Measurements from ENCODE around the gene CDA.

Gene CDA

GRCh38 chr1:20648946-20649345 is 60.0 kb downstream of the CDA start:
- WGBS, 2 experiments (ENCODE audit: insufficient coverage in 2 of 2) = 92 to 97% methylated on average over 15 of the region's 15 CpGs
- H3K4me3 ChIP-seq (ENCODE audit: extremely low read depth, insufficient read depth, low read length, poor library complexity, severe bottlenecking) = no peak overlapping the region
- H3K9me3 ChIP-seq (ENCODE audit: control insufficient read depth, low read length) = no peaks in the 10 kb centered on the region
- no peaks in the 10 kb centered on the region for H3K4me1 ChIP-seq (ENCODE audit: control insufficient read depth, insufficient read depth, low read length, poor library complexity, severe bottlenecking)
- peaks cover 69% of the 10 kb centered on the region for H3K36me3 ChIP-seq (ENCODE audit: control insufficient read depth, insufficient read depth, low read length)
- no peak overlapping the region for H3K27ac ChIP-seq (ENCODE audit: low read depth, low read length, severe bottlenecking)

DNA sequence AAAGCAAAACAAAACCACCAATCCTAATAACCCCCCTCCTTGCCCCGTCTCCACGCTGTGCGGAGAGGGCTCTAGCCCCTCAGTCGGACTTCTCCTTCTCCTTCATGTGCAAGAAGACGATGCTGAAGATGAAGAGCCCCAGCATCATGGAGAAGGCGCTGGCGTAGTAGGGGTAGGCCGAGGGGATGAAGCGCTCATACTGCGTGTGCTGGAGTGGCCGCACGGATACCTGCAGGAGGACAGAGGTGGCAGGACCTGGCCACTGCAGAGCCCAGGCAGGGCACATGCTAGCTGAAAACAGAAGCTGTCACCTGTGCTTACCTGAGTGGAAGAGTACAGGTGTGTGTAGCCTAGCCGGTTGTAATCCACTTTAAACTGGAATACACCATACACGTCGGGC is 63.4 kb downstream of the CDA start:
- H3K27ac ChIP-seq (ENCODE audit: low read depth, low read length, severe bottlenecking) = no peak overlapping the region
- 94 to 98% methylated on average over 8 to 15 of the region's 15 CpGs for WGBS, 2 experiments (ENCODE audit: insufficient coverage in 2 of 2)
- H3K4me3 ChIP-seq (ENCODE audit: extremely low read depth, insufficient read depth, low read length, poor library complexity, severe bottlenecking) = no peak overlapping the region
- peaks cover 89% of the 10 kb centered on the region for H3K36me3 ChIP-seq (ENCODE audit: control insufficient read depth, insufficient read depth, low read length)
- no peaks in the 10 kb centered on the region for H3K9me3 ChIP-seq (ENCODE audit: control insufficient read depth, low read length)
- H3K4me1 ChIP-seq (ENCODE audit: control insufficient read depth, insufficient read depth, low read length, poor library complexity, severe bottlenecking) = no peaks in the 10 kb centered on the region

DNA sequence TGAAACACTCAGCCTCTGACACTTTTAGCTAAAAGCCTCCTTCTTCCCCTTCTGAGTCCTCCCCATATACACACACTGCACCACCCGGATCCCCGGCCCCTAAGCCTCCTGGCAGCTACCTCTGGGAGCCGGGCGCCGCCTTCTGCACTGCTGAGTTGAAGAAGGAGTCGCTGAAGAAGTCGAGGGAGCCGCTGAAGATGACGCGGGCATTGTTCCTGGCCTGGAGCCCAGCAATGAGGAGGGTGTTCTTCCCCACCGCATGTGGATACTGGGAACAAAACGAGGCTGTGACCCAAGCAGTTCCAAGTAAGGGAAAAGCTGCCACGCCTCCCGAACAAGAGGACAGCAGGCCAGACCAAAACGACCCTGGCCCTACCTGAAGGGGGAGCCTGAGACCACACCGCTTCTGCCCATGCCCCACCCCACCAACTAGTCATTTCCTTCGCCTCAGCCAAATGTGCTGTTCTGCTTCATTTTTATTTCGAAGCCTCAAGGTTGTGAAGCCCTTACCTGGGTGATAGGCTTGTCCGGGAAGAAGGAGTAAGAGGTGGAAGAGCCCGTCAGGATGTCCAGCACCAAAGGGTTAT is 65.3 kb downstream of the CDA start:
- Histone ChIP-seq H3K9me3 (ENCODE audit: control insufficient read depth, low read length) (no peaks in the 10 kb centered on the region), H3K4me3 (ENCODE audit: extremely low read depth, insufficient read depth, low read length, poor library complexity, severe bottlenecking) (no peak overlapping the region), H3K4me1 (ENCODE audit: control insufficient read depth, insufficient read depth, low read length, poor library complexity, severe bottlenecking) (no peaks in the 10 kb centered on the region), H3K36me3 (ENCODE audit: control insufficient read depth, insufficient read depth, low read length) (peaks cover 94% of the 10 kb centered on the region), H3K27ac (ENCODE audit: low read depth, low read length, severe bottlenecking) (no peak overlapping the region)
- WGBS, 2 experiments (ENCODE audit: insufficient coverage in 2 of 2) = 86 to 88% methylated on average over 15 to 16 of the region's 20 CpGs

DNA sequence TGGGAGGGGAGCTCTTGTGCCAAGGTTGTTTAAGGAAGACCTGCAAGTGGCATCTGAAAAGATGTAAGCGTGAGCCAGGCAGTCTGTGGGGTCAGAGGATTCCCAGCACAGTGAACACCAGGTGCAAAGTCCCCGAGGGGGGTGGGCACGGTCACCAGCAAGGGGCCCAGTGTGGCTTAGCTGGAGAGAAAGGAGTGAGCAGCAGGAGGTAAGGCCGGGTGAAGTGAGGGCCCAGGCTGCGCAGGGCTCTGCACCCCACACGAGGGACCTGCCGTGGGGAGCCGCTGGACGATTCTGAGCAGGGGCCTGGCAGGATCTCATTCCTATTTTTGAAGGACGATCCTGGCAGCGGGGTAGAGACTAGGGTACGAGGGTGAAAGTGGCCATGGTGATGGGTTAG is 68.1 kb downstream of the CDA start:
- 96 to 98% methylated on average over 12 of the region's 12 CpGs for WGBS, 2 experiments (ENCODE audit: insufficient coverage in 2 of 2)
- Histone ChIP-seq H3K27ac (ENCODE audit: low read depth, low read length, severe bottlenecking) (no peak overlapping the region), H3K4me3 (ENCODE audit: extremely low read depth, insufficient read depth, low read length, poor library complexity, severe bottlenecking) (no peak overlapping the region), H3K4me1 (ENCODE audit: control insufficient read depth, insufficient read depth, low read length, poor library complexity, severe bottlenecking) (peaks cover 11% of the 10 kb centered on the region), H3K9me3 (ENCODE audit: control insufficient read depth, low read length) (no peaks in the 10 kb centered on the region), H3K36me3 (ENCODE audit: control insufficient read depth, insufficient read depth, low read length) (peaks cover 79% of the 10 kb centered on the region)

- 96 to 97% methylated on average over 5 to 7 of the region's 16 CpGs for WGBS, 2 experiments (ENCODE audit: insufficient coverage in 2 of 2)
- H3K9me3 ChIP-seq (ENCODE audit: control insufficient read depth, low read length) = no peaks in the 10 kb centered on the region
- H3K27ac ChIP-seq (ENCODE audit: low read depth, low read length, severe bottlenecking) = no peak overlapping the region
- peaks cover 65% of the 10 kb centered on the region for H3K36me3 ChIP-seq (ENCODE audit: control insufficient read depth, insufficient read depth, low read length)
- no peak overlapping the region for H3K4me3 ChIP-seq (ENCODE audit: extremely low read depth, insufficient read depth, low read length, poor library complexity, severe bottlenecking)
- H3K4me1 ChIP-seq (ENCODE audit: control insufficient read depth, insufficient read depth, low read length, poor library complexity, severe bottlenecking) = peaks cover 11% of the 10 kb centered on the region
Measured at GRCh38 chr1:20658166-20658915, 69.4 kb downstream of the CDA start.

DNA sequence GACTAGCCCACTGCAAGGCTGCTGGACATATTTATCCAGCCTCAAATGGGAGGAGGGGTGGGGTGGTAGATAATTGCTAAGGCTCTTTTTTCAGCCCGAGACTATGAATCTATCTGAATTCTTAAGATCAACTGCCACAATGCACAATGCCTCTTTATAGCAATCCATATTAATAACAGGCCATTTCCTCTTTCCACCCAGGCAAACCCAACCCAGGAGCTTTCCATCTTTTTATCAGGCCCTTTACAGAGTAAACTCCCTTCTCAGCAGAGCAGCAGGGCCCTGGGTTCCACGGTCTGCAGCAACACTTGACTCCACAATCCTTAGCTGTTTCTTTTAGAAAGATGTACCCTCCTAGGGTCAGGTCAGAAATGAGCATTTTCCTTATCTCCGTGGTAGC is 71.5 kb downstream of the CDA start:
- Histone ChIP-seq H3K36me3 (ENCODE audit: control insufficient read depth, insufficient read depth, low read length) (peaks cover 45% of the 10 kb centered on the region), H3K4me1 (ENCODE audit: control insufficient read depth, insufficient read depth, low read length, poor library complexity, severe bottlenecking) (peaks cover 11% of the 10 kb centered on the region), H3K27ac (ENCODE audit: low read depth, low read length, severe bottlenecking) (no peak overlapping the region), H3K9me3 (ENCODE audit: control insufficient read depth, low read length) (no peaks in the 10 kb centered on the region), H3K4me3 (ENCODE audit: extremely low read depth, insufficient read depth, low read length, poor library complexity, severe bottlenecking) (peak overlapping the region; percentile 95)
- WGBS, 2 experiments (ENCODE audit: insufficient coverage in 2 of 2) = 6 to 14% methylated on average over 1 to 2 of the region's 3 CpGs

- H3K36me3 ChIP-seq (ENCODE audit: control insufficient read depth, insufficient read depth, low read length) = peaks cover 41% of the 10 kb centered on the region
- no peak overlapping the region for H3K27ac ChIP-seq (ENCODE audit: low read depth, low read length, severe bottlenecking)
- no peaks in the 10 kb centered on the region for H3K9me3 ChIP-seq (ENCODE audit: control insufficient read depth, low read length)
- peaks cover 11% of the 10 kb centered on the region for H3K4me1 ChIP-seq (ENCODE audit: control insufficient read depth, insufficient read depth, low read length, poor library complexity, severe bottlenecking)
- peak overlapping the region; percentile 95 for H3K4me3 ChIP-seq (ENCODE audit: extremely low read depth, insufficient read depth, low read length, poor library complexity, severe bottlenecking)
- 0 to 2% methylated on average over 16 to 20 of the region's 20 CpGs for WGBS, 2 experiments (ENCODE audit: insufficient coverage in 2 of 2)
Measured at GRCh38 chr1:20660847-20661206, 71.9 kb downstream of the CDA start.

- Histone ChIP-seq H3K27ac (ENCODE audit: low read depth, low read length, severe bottlenecking) (peak within 1 kb of the TSS; percentile 57), H3K4me3 (ENCODE audit: extremely low read depth, insufficient read depth, low read length, poor library complexity, severe bottlenecking) (peak within 1 kb of the TSS; percentile 95), H3K4me1 (ENCODE audit: control insufficient read depth, insufficient read depth, low read length, poor library complexity, severe bottlenecking) (peaks cover 15% of the 10 kb centered on the region), H3K36me3 (ENCODE audit: control insufficient read depth, insufficient read depth, low read length) (peaks cover 34% of the 10 kb centered on the region), H3K9me3 (ENCODE audit: control insufficient read depth, low read length) (no peaks in the 10 kb centered on the region)
- WGBS, 2 experiments (ENCODE audit: insufficient coverage in 2 of 2) = 3 to 5% methylated on average over 42 to 51 of the region's 58 CpGs
Measured at GRCh38 chr1:20661207-20662109, 72.6 kb downstream of the CDA start, which contains the start of gene DDOST. Gene DDOST (minus strand): TSS chr1:20661369. CDS start chr1:20661350, 19 bp downstream.

DNA sequence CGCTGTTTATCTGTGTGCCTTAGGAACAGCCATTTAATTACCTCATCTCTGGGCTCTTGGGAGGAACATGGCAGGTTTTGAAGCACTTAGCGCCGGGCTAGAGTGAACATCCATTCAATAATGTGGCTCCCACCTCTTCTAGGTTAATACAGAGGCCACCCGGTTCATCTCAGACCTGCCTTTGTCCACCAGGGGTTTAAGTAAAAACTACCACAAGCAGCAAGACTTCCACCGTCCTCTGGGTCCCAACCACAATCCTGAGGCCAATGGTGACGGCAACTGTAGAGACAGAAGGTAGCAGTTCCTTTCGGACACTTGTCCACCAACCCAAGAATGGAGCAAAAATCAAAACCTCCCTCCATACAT is 73.2 kb downstream of the CDA start:
- H3K36me3 ChIP-seq (ENCODE audit: control insufficient read depth, insufficient read depth, low read length) = peaks cover 28% of the 10 kb centered on the region
- WGBS, 2 experiments (ENCODE audit: insufficient coverage in 2 of 2) = 81 to 83% methylated on average over 5 of the region's 7 CpGs
- peak overlapping the region; percentile 95 for H3K4me3 ChIP-seq (ENCODE audit: extremely low read depth, insufficient read depth, low read length, poor library complexity, severe bottlenecking)
- no peaks in the 10 kb centered on the region for H3K9me3 ChIP-seq (ENCODE audit: control insufficient read depth, low read length)
- H3K4me1 ChIP-seq (ENCODE audit: control insufficient read depth, insufficient read depth, low read length, poor library complexity, severe bottlenecking) = peaks cover 15% of the 10 kb centered on the region
- H3K27ac ChIP-seq (ENCODE audit: low read depth, low read length, severe bottlenecking) = peak overlapping the region; percentile 57

DNA sequence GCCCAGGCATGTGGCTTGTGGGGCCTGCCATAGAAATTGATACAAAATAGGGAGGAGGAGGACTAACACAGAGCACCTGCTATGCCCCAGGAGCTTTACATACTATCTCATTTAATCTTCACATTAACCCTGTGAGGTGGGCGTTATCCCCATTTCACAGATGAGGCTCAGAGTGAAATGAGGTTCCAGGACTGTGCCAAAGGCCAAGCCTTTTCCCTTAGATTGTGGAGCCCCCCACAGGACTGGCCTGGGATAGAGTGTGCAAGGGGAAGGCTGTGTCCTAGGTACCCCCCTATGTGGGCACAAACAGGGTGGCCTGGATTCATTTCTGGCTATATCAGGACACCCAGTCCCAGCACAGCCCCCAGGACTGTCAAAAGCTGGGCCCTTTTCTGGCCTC is 74.5 kb downstream of the CDA start:
- no CpG with 5 or more reads among the region's 1 CpG for WGBS, 2 experiments (ENCODE audit: insufficient coverage in 2 of 2)
- Histone ChIP-seq H3K4me3 (ENCODE audit: extremely low read depth, insufficient read depth, low read length, poor library complexity, severe bottlenecking) (no peak overlapping the region), H3K36me3 (ENCODE audit: control insufficient read depth, insufficient read depth, low read length) (peaks cover 15% of the 10 kb centered on the region), H3K27ac (ENCODE audit: low read depth, low read length, severe bottlenecking) (no peak overlapping the region), H3K4me1 (ENCODE audit: control insufficient read depth, insufficient read depth, low read length, poor library complexity, severe bottlenecking) (peaks cover 15% of the 10 kb centered on the region), H3K9me3 (ENCODE audit: control insufficient read depth, low read length) (no peaks in the 10 kb centered on the region)

Measured in mesodermal cell (in vitro differentiated cells).